WTC11 (cell line): ENCODE data around the gene DCUN1D1. TPM values are rescaled to one million over a fixed set of nuclear protein-coding genes. Genes with fewer than 3 reads are reported as not detected.

ENCODE experiments used
- ATAC-seq: fragments of 200-7000 bp; cut with Tn5 transposase; 2 replicates; pipeline ENCODE4 v1.10.0; 2021; ENCODE audit warnings: mild to moderate bottlenecking, moderate library complexity
- CTCF ChIA-PET: fragments of 300-600 bp; sonication (Branson Sonifier 250); formaldehyde crosslinking; loops from one replicate; lab custom pipeline; 2021; ENCODE audit warnings: antibody characterized with exemption; lab: Charles Lee
- POLR2A ChIA-PET: fragments of 350-600 bp; sonication (Branson Sonifier 250); formaldehyde crosslinking; loops from one replicate; lab custom pipeline; 2021; ENCODE audit warnings: antibody characterized with exemption; lab: Charles Lee
- DNase-seq: peaks from one replicate; pipeline ENCODE4 v3.0.0; 2021; ENCODE audit warnings: low spot score
- H3K27ac Mint-ChIP-seq: 2 replicates; pipeline ENCODE4 v1.8.0; 2021; ENCODE audit warnings: mixed read lengths
- H3K27me3 Mint-ChIP-seq: 2 replicates; pipeline ENCODE4 v1.8.0; 2021; ENCODE audit warnings: low read depth, mild to moderate bottlenecking, moderate library complexity, mixed read lengths
- H3K36me3 Mint-ChIP-seq: 2 replicates; pipeline ENCODE4 v1.8.0; 2021; ENCODE audit warnings: mixed read lengths
- H3K4me1 Mint-ChIP-seq: 2 replicates; pipeline ENCODE4 v1.8.0; 2022; ENCODE audit warnings: mixed read lengths
- H3K4me3 Mint-ChIP-seq: 2 replicates; pipeline ENCODE4 v1.8.0; 2021; ENCODE audit warnings: mild to moderate bottlenecking, moderate library complexity, mixed read lengths
- H3K9me3 Mint-ChIP-seq: 2 replicates; pipeline ENCODE4 v1.8.0; 2021; ENCODE audit warnings: mixed read lengths
- CBFB ChIP-seq: sonication (generic); formaldehyde crosslinking; IDR thresholded peaks from 2 replicates; pipeline ENCODE4 v1.8.1; 2022; ENCODE audit warnings: mild to moderate bottlenecking, low read depth, missing genetic modification reagents
- CREB1 ChIP-seq: sonication (generic); formaldehyde crosslinking; IDR thresholded peaks from 2 replicates; pipeline ENCODE4 v1.8.0; 2023; ENCODE audit warnings: mild to moderate bottlenecking, missing genetic modification reagents
- ELF4 ChIP-seq: sonication (generic); formaldehyde crosslinking; IDR thresholded peaks from 2 replicates; pipeline ENCODE4 v1.8.1; 2022; ENCODE audit warnings: low read depth, mild to moderate bottlenecking, moderate library complexity, missing genetic modification reagents
- FOXK1 ChIP-seq: sonication (generic); formaldehyde crosslinking; IDR thresholded peaks from 2 replicates; pipeline ENCODE4 v1.8.0; 2022; ENCODE audit warnings: mild to moderate bottlenecking, moderate library complexity, missing genetic modification reagents
- GABPB1 ChIP-seq: sonication (generic); formaldehyde crosslinking; IDR thresholded peaks from 2 replicates; pipeline ENCODE4 v1.8.1; 2023; ENCODE audit warnings: mild to moderate bottlenecking, missing genetic modification reagents
- HMGA2 ChIP-seq: fragments of 250-450 bp; sonication (Bioruptor Pico); IDR thresholded peaks from 2 replicates; pipeline ENCODE4 v1.4.0; 2021; ENCODE audit warnings: mild to moderate bottlenecking, moderate library complexity
- NR1H2 ChIP-seq: sonication (generic); formaldehyde crosslinking; IDR thresholded peaks from 2 replicates; pipeline ENCODE4 v1.9.0; 2021; ENCODE audit warnings: mild to moderate bottlenecking, moderate library complexity, missing genetic modification reagents
- OVOL2 ChIP-seq: fragments of 250-450 bp; sonication (Bioruptor Pico); IDR thresholded peaks from 2 replicates; pipeline ENCODE4 v1.9.0; 2021; ENCODE audit warnings: mild to moderate bottlenecking, borderline replicate concordance
- PRRX2 ChIP-seq: fragments of 250-450 bp; sonication (Bioruptor Pico); IDR thresholded peaks from 2 replicates; pipeline ENCODE4 v1.8.0; 2021; ENCODE audit warnings: mild to moderate bottlenecking
- SMAD4 ChIP-seq: sonication (generic); formaldehyde crosslinking; IDR thresholded peaks from 2 replicates; pipeline ENCODE4 v1.8.0; 2022; ENCODE audit warnings: mild to moderate bottlenecking, missing genetic modification reagents
- SOX15 ChIP-seq: fragments of 250-450 bp; sonication (Bioruptor Pico); IDR thresholded peaks from 2 replicates; pipeline ENCODE4 v1.9.0; 2021; ENCODE audit warnings: mild to moderate bottlenecking
- TCF7 ChIP-seq: sonication (generic); formaldehyde crosslinking; IDR thresholded peaks from 2 replicates; pipeline ENCODE4 v1.8.0; 2022; ENCODE audit warnings: mild to moderate bottlenecking, low read depth, missing genetic modification reagents, moderate library complexity
- TEAD1 ChIP-seq: sonication (generic); formaldehyde crosslinking; IDR thresholded peaks from 2 replicates; pipeline ENCODE4 v1.8.0; 2022; ENCODE audit warnings: mild to moderate bottlenecking, missing genetic modification reagents
- TP53 ChIP-seq: sonication (generic); formaldehyde crosslinking; IDR thresholded peaks from 2 replicates; pipeline ENCODE4 v1.8.1; 2023; ENCODE audit warnings: mild to moderate bottlenecking, missing genetic modification reagents
- ZNF138 ChIP-seq: sonication (generic); formaldehyde crosslinking; conservative IDR thresholded peaks from 2 replicates; pipeline ENCODE4 v1.8.1; 2022; ENCODE audit warnings: mild to moderate bottlenecking, moderate library complexity, missing genetic modification reagents
- ZNF219 ChIP-seq: sonication (generic); formaldehyde crosslinking; IDR thresholded peaks from 2 replicates; pipeline ENCODE4 v1.8.0; 2023; ENCODE audit warnings: missing genetic modification reagents, mild to moderate bottlenecking, borderline replicate concordance
- ZNF396 ChIP-seq: fragments of 250-450 bp; sonication (Bioruptor Pico); IDR thresholded peaks from 2 replicates; pipeline ENCODE4 v1.8.0; 2021; ENCODE audit warnings: mild to moderate bottlenecking, moderate library complexity, borderline replicate concordance
- ZNF423 ChIP-seq: fragments of 250-450 bp; sonication (Bioruptor Pico); IDR thresholded peaks from 2 replicates; pipeline ENCODE4 v2.1.2; 2022; ENCODE audit warnings: mild to moderate bottlenecking, moderate library complexity
- total RNA-seq: library from RNA; stranded (reverse); gene quantifications from 3 replicates; pipeline ENCODE4 v1.2.3, GENCODE V29; 2021
- TF ChIP-seq, protein P1 (sequence below): sonication (generic); formaldehyde crosslinking; conservative IDR thresholded peaks from 2 replicates; pipeline ENCODE4 v1.8.1; 2023; ENCODE audit warnings: mild to moderate bottlenecking, low read depth, missing genetic modification reagents, moderate library complexity
- TF ChIP-seq, protein P2 (sequence below): fragments of 250-450 bp; sonication (Bioruptor Pico); IDR thresholded peaks from 2 replicates; pipeline ENCODE4 v1.8.0; 2021; ENCODE audit warnings: mild to moderate bottlenecking
- TF ChIP-seq, protein P3 (sequence below): sonication (generic); formaldehyde crosslinking; IDR thresholded peaks from 2 replicates; pipeline ENCODE4 v1.8.1; 2023; ENCODE audit warnings: mild to moderate bottlenecking, missing genetic modification reagents, moderate library complexity
- TF ChIP-seq, protein P4 (sequence below): sonication (generic); formaldehyde crosslinking; IDR thresholded peaks from 2 replicates; pipeline ENCODE4 v1.8.0; 2022; ENCODE audit warnings: mild to moderate bottlenecking, missing genetic modification reagents
- TF ChIP-seq, protein P5 (sequence below): sonication (generic); formaldehyde crosslinking; IDR thresholded peaks from 2 replicates; pipeline ENCODE4 v1.8.1; 2023; ENCODE audit warnings: mild to moderate bottlenecking, missing genetic modification reagents, moderate library complexity
- TF ChIP-seq, protein P6 (sequence below): sonication (generic); formaldehyde crosslinking; IDR thresholded peaks from 2 replicates; pipeline ENCODE4 v1.8.1; 2022; ENCODE audit warnings: low read depth, mild to moderate bottlenecking, moderate library complexity, missing genetic modification reagents, borderline replicate concordance
- TF ChIP-seq, protein P7 (sequence below): fragments of 250-450 bp; sonication (Bioruptor Pico); IDR thresholded peaks from 2 replicates; pipeline ENCODE4 v2.1.2; 2022; ENCODE audit warnings: mild to moderate bottlenecking, moderate library complexity
- TF ChIP-seq, protein P8 (sequence below): sonication (generic); formaldehyde crosslinking; IDR thresholded peaks from 2 replicates; pipeline ENCODE4 v1.8.0; 2022; ENCODE audit warnings: mild to moderate bottlenecking, missing genetic modification reagents

DCUN1D1 gene
- total RNA-seq, 1 experiment from 2014 or later: 64.5 TPM

DNA sequence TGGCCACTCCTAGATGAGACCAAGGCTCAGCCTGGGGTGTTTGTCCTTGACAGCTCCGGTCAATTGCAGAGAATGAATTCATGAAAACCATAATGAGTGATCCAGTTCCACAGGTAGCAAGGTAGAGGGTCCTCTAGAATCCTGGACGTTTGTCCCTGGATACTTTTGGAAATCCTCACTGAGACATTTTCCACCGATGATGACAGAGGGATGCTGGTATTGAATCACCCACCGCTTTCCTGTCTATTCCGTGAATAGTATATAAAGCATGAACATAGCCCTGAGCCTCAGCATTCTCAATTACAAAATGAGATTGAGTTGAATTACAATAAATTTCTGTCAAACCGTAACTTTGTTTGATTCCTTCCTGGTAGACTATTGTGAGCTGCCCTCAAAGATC is 5.7 kb upstream of the DCUN1D1 start (continued):
- no peak for TF ChIP-seq ZNF396 (CRISPR knock-in tag)
- no peak for TF ChIP-seq PRRX2 (CRISPR knock-in tag)
- TF ChIP-seq, protein P1, sequence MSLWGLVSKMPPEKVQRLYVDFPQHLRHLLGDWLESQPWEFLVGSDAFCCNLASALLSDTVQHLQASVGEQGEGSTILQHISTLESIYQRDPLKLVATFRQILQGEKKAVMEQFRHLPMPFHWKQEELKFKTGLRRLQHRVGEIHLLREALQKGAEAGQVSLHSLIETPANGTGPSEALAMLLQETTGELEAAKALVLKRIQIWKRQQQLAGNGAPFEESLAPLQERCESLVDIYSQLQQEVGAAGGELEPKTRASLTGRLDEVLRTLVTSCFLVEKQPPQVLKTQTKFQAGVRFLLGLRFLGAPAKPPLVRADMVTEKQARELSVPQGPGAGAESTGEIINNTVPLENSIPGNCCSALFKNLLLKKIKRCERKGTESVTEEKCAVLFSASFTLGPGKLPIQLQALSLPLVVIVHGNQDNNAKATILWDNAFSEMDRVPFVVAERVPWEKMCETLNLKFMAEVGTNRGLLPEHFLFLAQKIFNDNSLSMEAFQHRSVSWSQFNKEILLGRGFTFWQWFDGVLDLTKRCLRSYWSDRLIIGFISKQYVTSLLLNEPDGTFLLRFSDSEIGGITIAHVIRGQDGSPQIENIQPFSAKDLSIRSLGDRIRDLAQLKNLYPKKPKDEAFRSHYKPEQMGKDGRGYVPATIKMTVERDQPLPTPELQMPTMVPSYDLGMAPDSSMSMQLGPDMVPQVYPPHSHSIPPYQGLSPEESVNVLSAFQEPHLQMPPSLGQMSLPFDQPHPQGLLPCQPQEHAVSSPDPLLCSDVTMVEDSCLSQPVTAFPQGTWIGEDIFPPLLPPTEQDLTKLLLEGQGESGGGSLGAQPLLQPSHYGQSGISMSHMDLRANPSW (CRISPR knock-in tag): no peak
- no peak for TF ChIP-seq GABPB1 (CRISPR knock-in tag)
- no peak for TF ChIP-seq OVOL2
- TF ChIP-seq, protein P2, sequence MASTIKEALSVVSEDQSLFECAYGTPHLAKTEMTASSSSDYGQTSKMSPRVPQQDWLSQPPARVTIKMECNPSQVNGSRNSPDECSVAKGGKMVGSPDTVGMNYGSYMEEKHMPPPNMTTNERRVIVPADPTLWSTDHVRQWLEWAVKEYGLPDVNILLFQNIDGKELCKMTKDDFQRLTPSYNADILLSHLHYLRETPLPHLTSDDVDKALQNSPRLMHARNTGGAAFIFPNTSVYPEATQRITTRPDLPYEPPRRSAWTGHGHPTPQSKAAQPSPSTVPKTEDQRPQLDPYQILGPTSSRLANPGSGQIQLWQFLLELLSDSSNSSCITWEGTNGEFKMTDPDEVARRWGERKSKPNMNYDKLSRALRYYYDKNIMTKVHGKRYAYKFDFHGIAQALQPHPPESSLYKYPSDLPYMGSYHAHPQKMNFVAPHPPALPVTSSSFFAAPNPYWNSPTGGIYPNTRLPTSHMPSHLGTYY (CRISPR knock-in tag): no peak
- TF ChIP-seq, protein P3, sequence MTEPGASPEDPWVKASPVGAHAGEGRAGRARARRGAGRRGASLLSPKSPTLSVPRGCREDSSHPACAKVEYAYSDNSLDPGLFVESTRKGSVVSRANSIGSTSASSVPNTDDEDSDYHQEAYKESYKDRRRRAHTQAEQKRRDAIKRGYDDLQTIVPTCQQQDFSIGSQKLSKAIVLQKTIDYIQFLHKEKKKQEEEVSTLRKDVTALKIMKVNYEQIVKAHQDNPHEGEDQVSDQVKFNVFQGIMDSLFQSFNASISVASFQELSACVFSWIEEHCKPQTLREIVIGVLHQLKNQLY (CRISPR knock-in tag): no peak
- TF ChIP-seq FOXK1 (CRISPR knock-in tag): no peak
- TF ChIP-seq CBFB: no peak
- no peak for TF ChIP-seq ZNF423 (CRISPR knock-in tag)
- TF ChIP-seq, protein P4, sequence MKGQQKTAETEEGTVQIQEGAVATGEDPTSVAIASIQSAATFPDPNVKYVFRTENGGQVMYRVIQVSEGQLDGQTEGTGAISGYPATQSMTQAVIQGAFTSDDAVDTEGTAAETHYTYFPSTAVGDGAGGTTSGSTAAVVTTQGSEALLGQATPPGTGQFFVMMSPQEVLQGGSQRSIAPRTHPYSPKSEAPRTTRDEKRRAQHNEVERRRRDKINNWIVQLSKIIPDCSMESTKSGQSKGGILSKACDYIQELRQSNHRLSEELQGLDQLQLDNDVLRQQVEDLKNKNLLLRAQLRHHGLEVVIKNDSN (CRISPR knock-in tag): no peak

DNA sequence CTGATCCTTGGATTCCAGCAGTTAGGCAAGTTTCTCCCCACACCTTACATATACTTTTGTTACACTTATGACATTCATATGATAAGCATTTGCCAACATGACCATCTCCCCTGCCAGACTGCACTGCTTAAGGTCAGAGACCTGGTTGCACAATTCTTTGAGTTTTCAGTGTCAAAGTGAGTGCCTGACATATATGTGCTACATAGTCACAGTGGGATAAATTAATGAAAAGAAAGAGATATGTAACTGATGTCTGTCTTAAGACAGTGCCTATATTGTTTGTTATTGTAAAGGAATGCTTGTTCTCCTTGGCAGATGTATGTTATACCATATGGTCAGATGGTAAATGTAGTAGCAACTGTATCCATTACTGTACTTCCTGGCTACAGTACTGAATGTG is 3.5 kb upstream of the DCUN1D1 start:
- no peak overlapping the region for H3K27ac Mint-ChIP-seq
- peaks cover 5% of the 10 kb centered on the region for H3K4me1 Mint-ChIP-seq
- H3K27me3 Mint-ChIP-seq: no peaks in the 10 kb centered on the region
- POLR2A ChIA-PET: interaction anchor here (0.6 kb wide), 1 partner anchor 165 kb away, joined by 3 read pairs; no protein-coding TSS in a partner anchor
- ATAC-seq (no peak), DNase-seq (no peak)
- H3K9me3 Mint-ChIP-seq: no peaks in the 10 kb centered on the region
- TF ChIP-seq HMGA2 (no peak), TCF7 (no peak), SOX15 (CRISPR knock-in tag) (no peak), ELF4 (CRISPR knock-in tag) (no peak), ZNF423 (CRISPR knock-in tag) (no peak), ZNF219 (CRISPR knock-in tag) (no peak), ZNF138 (CRISPR knock-in tag) (no peak), CREB1 (no peak), OVOL2 (no peak), NR1H2 (no peak), TEAD1 (CRISPR knock-in tag) (no peak), SMAD4 (CRISPR knock-in tag) (no peak), TP53 (CRISPR knock-in tag) (no peak)
- TF ChIP-seq, protein P5, sequence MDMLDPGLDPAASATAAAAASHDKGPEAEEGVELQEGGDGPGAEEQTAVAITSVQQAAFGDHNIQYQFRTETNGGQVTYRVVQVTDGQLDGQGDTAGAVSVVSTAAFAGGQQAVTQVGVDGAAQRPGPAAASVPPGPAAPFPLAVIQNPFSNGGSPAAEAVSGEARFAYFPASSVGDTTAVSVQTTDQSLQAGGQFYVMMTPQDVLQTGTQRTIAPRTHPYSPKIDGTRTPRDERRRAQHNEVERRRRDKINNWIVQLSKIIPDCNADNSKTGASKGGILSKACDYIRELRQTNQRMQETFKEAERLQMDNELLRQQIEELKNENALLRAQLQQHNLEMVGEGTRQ (CRISPR knock-in tag): no peak
- TF ChIP-seq, protein P6, sequence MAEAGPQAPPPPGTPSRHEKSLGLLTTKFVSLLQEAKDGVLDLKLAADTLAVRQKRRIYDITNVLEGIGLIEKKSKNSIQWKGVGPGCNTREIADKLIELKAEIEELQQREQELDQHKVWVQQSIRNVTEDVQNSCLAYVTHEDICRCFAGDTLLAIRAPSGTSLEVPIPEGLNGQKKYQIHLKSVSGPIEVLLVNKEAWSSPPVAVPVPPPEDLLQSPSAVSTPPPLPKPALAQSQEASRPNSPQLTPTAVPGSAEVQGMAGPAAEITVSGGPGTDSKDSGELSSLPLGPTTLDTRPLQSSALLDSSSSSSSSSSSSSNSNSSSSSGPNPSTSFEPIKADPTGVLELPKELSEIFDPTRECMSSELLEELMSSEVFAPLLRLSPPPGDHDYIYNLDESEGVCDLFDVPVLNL: no peak
- TF ChIP-seq, protein P4 (CRISPR knock-in tag): no peak
- TF ChIP-seq, protein P7, sequence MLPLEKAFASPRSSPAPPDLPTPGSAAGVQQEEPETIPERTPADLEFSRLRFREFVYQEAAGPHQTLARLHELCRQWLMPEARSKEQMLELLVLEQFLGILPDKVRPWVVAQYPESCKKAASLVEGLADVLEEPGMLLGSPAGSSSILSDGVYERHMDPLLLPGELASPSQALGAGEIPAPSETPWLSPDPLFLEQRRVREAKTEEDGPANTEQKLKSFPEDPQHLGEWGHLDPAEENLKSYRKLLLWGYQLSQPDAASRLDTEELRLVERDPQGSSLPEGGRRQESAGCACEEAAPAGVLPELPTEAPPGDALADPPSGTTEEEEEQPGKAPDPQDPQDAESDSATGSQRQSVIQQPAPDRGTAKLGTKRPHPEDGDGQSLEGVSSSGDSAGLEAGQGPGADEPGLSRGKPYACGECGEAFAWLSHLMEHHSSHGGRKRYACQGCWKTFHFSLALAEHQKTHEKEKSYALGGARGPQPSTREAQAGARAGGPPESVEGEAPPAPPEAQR: no peak
- TF ChIP-seq, protein P8, sequence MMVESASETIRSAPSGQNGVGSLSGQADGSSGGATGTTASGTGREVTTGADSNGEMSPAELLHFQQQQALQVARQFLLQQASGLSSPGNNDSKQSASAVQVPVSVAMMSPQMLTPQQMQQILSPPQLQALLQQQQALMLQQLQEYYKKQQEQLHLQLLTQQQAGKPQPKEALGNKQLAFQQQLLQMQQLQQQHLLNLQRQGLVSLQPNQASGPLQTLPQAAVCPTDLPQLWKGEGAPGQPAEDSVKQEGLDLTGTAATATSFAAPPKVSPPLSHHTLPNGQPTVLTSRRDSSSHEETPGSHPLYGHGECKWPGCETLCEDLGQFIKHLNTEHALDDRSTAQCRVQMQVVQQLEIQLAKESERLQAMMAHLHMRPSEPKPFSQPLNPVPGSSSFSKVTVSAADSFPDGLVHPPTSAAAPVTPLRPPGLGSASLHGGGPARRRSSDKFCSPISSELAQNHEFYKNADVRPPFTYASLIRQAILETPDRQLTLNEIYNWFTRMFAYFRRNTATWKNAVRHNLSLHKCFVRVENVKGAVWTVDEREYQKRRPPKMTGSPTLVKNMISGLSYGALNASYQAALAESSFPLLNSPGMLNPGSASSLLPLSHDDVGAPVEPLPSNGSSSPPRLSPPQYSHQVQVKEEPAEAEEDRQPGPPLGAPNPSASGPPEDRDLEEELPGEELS (CRISPR knock-in tag): no peak
- no peak overlapping the region for H3K4me3 Mint-ChIP-seq
- CTCF ChIA-PET: interaction anchor here (1.1 kb wide), 1 partner anchor 15 kb away, joined by 3 read pairs; no protein-coding TSS in a partner anchor
- no peaks in the 10 kb centered on the region for H3K36me3 Mint-ChIP-seq
